B cell (primary cell): ENCODE results near the gene MSGN1. TPM values are rescaled to one million over a fixed set of nuclear protein-coding genes. Genes with fewer than 3 reads are reported as not detected.

ENCODE experiments used
- ATAC-seq: fragments of 200-7000 bp; cut with Tn5 transposase; one replicate; pipeline ENCODE4 v1.10.0; 2021; ENCODE audit warnings: low read depth, mild to moderate bottlenecking, moderate number of reproducible peaks, moderate library complexity
- CTCF ChIA-PET: fragments of 350-600 bp; sonication (Branson Sonifier 250); formaldehyde crosslinking; loops from one replicate; lab custom pipeline; 2021; ENCODE audit warnings: antibody characterized with exemption, inconsistent platforms; lab: Charles Lee
- POLR2A ChIA-PET: fragments of 350-600 bp; sonication (Branson Sonifier 250); formaldehyde crosslinking; loops from one replicate; lab custom pipeline; 2021; ENCODE audit warnings: antibody characterized with exemption; lab: Charles Lee
- DNase-seq: peaks from one replicate; pipeline ENCODE4 v3.0.0; 2013
- H2AFZ ChIP-seq: 2 replicates; pipeline ENCODE4 v1.6.1; 2012; ENCODE audit warnings: mild to moderate bottlenecking, low read depth, low read length; ENCODE audit not compliant: insufficient read depth, poor library complexity, severe bottlenecking
- H3K27ac ChIP-seq, 2 donors: 1 replicate in 1 of 2; 2 replicates in 1 of 2; pipeline ENCODE4 v1.5.1; 2012 to 2013; ENCODE audit warnings: low read length in 2 of 2, mild to moderate bottlenecking in 2 of 2, moderate library complexity in 1 of 2
- H3K27me3 ChIP-seq, 4 experiments: fragments of 200-600 bp in 1 of 4; sonication (generic) in 1 of 4; replicated peaks in 1 of 4; 1 replicate in 2 of 4; 2 replicates in 2 of 4; pipeline versions ENCODE4 v1.6.1 to v1.7.0; 2013 to 2016; ENCODE audit warnings: low read length in 3 of 4, mild to moderate bottlenecking in 2 of 4, mixed read lengths in 1 of 4, moderate library complexity in 1 of 4; ENCODE audit not compliant: insufficient read depth in 4 of 4, control insufficient read depth in 3 of 4; ENCODE audit errors: control extremely low read depth in 1 of 4
- H3K36me3 ChIP-seq, 2 experiments: replicated peaks in 1 of 2; 1 replicate in 1 of 2; 2 replicates in 1 of 2; pipeline versions ENCODE4 v1.6.1 to v1.7.1; 2013; ENCODE audit warnings: low read length in 1 of 2; ENCODE audit not compliant: insufficient read depth in 2 of 2, control insufficient read depth in 1 of 2; ENCODE audit errors: control extremely low read depth in 1 of 2, extremely low read depth in 1 of 2
- H3K4me1 ChIP-seq, 2 donors: fragments of 200-600 bp in 1 of 2; sonication (generic) in 1 of 2; 1 replicate in 1 of 2; 2 replicates in 1 of 2; pipeline versions ENCODE4 v1.5.1 to v1.6.1; 2013 to 2017; ENCODE audit warnings: low read length in 2 of 2; ENCODE audit not compliant: control insufficient read depth in 2 of 2, insufficient read depth in 2 of 2
- H3K4me2 ChIP-seq: replicated peaks from 2 replicates; pipeline ENCODE3; 2012; ENCODE audit warnings: mild to moderate bottlenecking, low read depth, low read length; ENCODE audit not compliant: poor library complexity, severe bottlenecking
- H3K4me3 ChIP-seq, 5 experiments: fragments of 200-600 bp in 1 of 5; sonication (generic) in 1 of 5; 1 replicate in 3 of 5; 2 replicates in 2 of 5; pipeline versions ENCODE4 v1.5.1 to v1.7.0; 2011 to 2016; ENCODE audit warnings: low read length in 4 of 5, mild to moderate bottlenecking in 4 of 5, low read depth in 2 of 5, control low read depth in 1 of 5, moderate library complexity in 1 of 5; ENCODE audit not compliant: insufficient read depth in 1 of 5; ENCODE audit errors: control extremely low read depth in 1 of 5, extremely low read depth in 1 of 5
- H3K79me2 ChIP-seq: fragments of 200-600 bp; sonication (generic); one replicate; pipeline ENCODE4 v1.6.0; 2016; ENCODE audit warnings: low read length; ENCODE audit not compliant: control insufficient read depth, insufficient read depth
- H3K9ac ChIP-seq: fragments of 200-600 bp; sonication (generic); 2 replicates; pipeline ENCODE4 v1.6.1; 2017; ENCODE audit warnings: mild to moderate bottlenecking, low read length, moderate library complexity
- H3K9me3 ChIP-seq, 3 donors: one replicate each; pipeline versions ENCODE4 v1.6.1 to v1.7.1; 2013; ENCODE audit warnings: low read length in 2 of 3; ENCODE audit not compliant: control insufficient read depth in 2 of 3, insufficient read depth in 1 of 3; ENCODE audit errors: control extremely low read depth in 1 of 3
- H4K20me1 ChIP-seq: 2 replicates; pipeline ENCODE4 v1.6.0; 2012; ENCODE audit warnings: mild to moderate bottlenecking, low read length; ENCODE audit not compliant: insufficient read depth, control insufficient read depth, poor library complexity, severe bottlenecking
- H3K27ac Mint-ChIP-seq: one replicate; pipeline ENCODE4 v1.8.0; 2021; ENCODE audit warnings: mixed read lengths
- H3K27me3 Mint-ChIP-seq: one replicate; pipeline ENCODE4 v1.8.0; 2021; ENCODE audit warnings: mixed read lengths
- H3K4me1 Mint-ChIP-seq: one replicate; pipeline ENCODE4 v1.8.0; 2021; ENCODE audit warnings: mixed read lengths
- H3K4me3 Mint-ChIP-seq: one replicate; pipeline ENCODE4 v1.8.0; 2021; ENCODE audit warnings: mixed read lengths
- H3K9me3 Mint-ChIP-seq: one replicate; pipeline ENCODE4 v1.8.0; 2022; ENCODE audit warnings: mixed read lengths; ENCODE audit not compliant: insufficient read depth
- EZH2 ChIP-seq: IDR thresholded peaks from 2 replicates; pipeline ENCODE4 v1.6.1; 2012; ENCODE audit warnings: borderline replicate concordance, low read depth, mild to moderate bottlenecking, moderate library complexity, low read length; ENCODE audit not compliant: insufficient read depth, poor library complexity, severe bottlenecking
- WGBS: methylation state at CpG from one replicate; pipeline ENCODE4 v1.1.5; 2013; ENCODE audit warnings: missing lambda C conversion rate; ENCODE audit not compliant: insufficient coverage; 5-methylcytosine and 5-hydroxymethylcytosine counted together
- intact Hi-C: fragments of 100-400 bp; cut with micrococcal nuclease; formaldehyde crosslinking; loops from one replicate; pipeline ENCODE4 v1.10.0; 2022
- polyA plus RNA-seq: library from polyadenylated mRNA; depleted of rRNA; stranded (reverse); fragments of >200 nt; gene quantifications from 2 replicates; pipeline ENCODE4 v1.2.3, GENCODE V29; 2012
- total RNA-seq, 2 donors: library from RNA; stranded (reverse); fragments of 120-200 nt in 1 of 2; gene quantifications; 1 replicate in 1 of 2; 2 replicates in 1 of 2; pipeline versions ENCODE4 v1.2.3 to v1.2.4, GENCODE V29; 2013 to 2022
- TF ChIP-seq, protein P1 (sequence below): fragments of 200-600 bp; IDR thresholded peaks from one replicate; pipeline ENCODE4 v1.8.0; 2022; ENCODE audit warnings: antibody characterized with exemption, mild to moderate bottlenecking

MSGN1 gene
- total and polyA plus RNA-seq, 2 donors (not counting 1 experiment from before 2014, with no cell fraction given), result not detected

DNA sequence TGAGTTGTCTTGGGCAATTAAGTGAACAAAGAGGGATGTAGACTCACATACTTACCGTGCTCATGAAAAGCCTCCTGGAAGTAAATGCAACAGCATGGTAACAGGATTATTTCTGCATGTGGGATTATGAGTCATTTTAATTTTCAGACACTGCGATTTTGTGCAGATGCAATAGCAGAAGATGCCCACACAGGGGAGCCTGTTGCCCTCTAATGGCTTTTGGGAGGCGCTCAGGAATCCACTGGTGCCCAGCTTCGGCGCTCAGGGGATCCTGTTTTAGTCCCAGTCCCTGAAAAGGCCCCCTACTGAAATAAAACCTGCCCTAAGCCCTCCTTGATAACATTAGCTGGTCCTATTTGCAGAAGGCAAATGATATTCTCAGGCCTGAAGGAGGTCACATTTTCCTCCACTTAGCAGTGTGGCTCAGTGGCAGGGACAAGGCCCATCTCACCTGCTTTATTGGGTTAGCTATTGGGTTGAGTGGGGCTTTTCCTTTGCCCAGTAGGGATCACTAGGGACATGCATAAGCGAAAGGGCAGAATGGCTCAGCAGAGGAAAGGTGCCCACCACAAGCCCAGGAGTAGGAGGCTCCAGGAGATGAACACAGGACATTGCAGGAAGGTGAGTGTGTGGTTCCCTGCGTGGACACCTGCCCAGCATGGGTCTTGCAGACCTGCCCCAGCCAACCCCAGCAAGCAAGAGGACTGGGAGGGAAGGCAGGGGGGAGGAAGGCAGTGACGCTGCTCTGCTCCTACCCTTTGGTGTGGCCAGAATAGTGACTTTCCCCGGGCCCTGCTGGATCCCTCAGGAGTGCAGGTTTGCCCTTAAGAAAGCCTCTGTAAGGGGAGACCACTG, 35.7 kb downstream of the MSGN1 start:
- no peaks in the 10 kb centered on the region for H3K36me3 ChIP-seq
- no peak overlapping the region for H3K27ac ChIP-seq
- Mint-ChIP-seq H3K4me1 (peaks cover 5% of the 10 kb centered on the region), H3K27me3 (peaks cover 3% of the 10 kb centered on the region), H3K27ac (no peak overlapping the region), H3K4me3 (no peak overlapping the region), H3K9me3 (no peaks in the 10 kb centered on the region)
- ChIA-PET POLR2A (no interaction called here), CTCF (interaction anchor here (0.7 to 3.4 kb wide), 14 partner anchors 9 to 527 kb away, joined by 3 to 21 read pairs (median 4); no protein-coding TSS in a partner anchor)
- intact Hi-C loops, result loop anchor here (1.0 kb wide), 1 partner anchor 326 kb away; no protein-coding TSS in a partner anchor
- no peak for TF ChIP-seq EZH2
- TF ChIP-seq, protein P1, sequence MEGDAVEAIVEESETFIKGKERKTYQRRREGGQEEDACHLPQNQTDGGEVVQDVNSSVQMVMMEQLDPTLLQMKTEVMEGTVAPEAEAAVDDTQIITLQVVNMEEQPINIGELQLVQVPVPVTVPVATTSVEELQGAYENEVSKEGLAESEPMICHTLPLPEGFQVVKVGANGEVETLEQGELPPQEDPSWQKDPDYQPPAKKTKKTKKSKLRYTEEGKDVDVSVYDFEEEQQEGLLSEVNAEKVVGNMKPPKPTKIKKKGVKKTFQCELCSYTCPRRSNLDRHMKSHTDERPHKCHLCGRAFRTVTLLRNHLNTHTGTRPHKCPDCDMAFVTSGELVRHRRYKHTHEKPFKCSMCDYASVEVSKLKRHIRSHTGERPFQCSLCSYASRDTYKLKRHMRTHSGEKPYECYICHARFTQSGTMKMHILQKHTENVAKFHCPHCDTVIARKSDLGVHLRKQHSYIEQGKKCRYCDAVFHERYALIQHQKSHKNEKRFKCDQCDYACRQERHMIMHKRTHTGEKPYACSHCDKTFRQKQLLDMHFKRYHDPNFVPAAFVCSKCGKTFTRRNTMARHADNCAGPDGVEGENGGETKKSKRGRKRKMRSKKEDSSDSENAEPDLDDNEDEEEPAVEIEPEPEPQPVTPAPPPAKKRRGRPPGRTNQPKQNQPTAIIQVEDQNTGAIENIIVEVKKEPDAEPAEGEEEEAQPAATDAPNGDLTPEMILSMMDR, result peak; percentile 81
- H3K4me3 ChIP-seq, result no peak overlapping the region
- DNase-seq (peak; percentile 51), ATAC-seq (peak; percentile 69)
- H3K79me2 ChIP-seq, result no peaks in the 10 kb centered on the region
- peak overlapping the region; percentile 38 for H2AFZ ChIP-seq
- H3K4me1 ChIP-seq, result peaks cover 0 to 5% of the 10 kb centered on the region in 2 donors
- H4K20me1 ChIP-seq, result no peaks in the 10 kb centered on the region
- H3K27me3 ChIP-seq, result peaks cover 0 to under 1% (median 0%) of the 10 kb centered on the region in 4 experiments
- no peaks in the 10 kb centered on the region for H3K9me3 ChIP-seq
- 68% methylated on average over 6 of the region's 9 CpGs for WGBS
- no peak overlapping the region for H3K9ac ChIP-seq
- no peak overlapping the region for H3K4me2 ChIP-seq

DNA sequence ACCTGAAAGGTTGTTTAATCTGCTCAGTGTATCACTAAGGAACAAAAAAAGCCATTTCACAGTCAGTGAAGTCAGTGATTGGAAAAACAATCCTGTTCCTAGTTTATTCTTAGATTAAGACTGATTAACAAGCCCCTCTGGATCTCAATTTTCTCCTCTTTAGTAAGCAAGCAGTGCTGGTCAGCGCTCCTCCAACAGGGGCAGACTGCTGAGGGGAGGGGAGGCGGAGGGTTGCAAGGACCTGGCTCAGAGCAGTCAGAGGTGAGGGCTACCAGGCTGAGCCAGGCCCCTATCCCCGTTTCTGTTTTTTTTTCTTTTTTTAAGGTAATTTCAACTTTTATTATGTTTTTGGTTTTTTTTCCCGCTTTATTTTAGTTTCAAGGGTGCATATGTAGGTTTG, 37.5 kb downstream of the MSGN1 start:
- no peaks in the 10 kb centered on the region for H3K9me3 Mint-ChIP-seq
- no peak for ATAC-seq
- TF ChIP-seq, protein P1, result no peak
- no peak for TF ChIP-seq EZH2
- H3K4me1 ChIP-seq, result peaks cover 0 to 5% of the 10 kb centered on the region in 2 donors
- H3K4me1 Mint-ChIP-seq, result peaks cover 5% of the 10 kb centered on the region
- CTCF ChIA-PET, result no interaction called here
- DNase-seq, result no peak
- H3K79me2 ChIP-seq, result no peaks in the 10 kb centered on the region
- H4K20me1 ChIP-seq, result no peaks in the 10 kb centered on the region
- H3K27ac Mint-ChIP-seq, result no peak overlapping the region
- H3K27me3 ChIP-seq, result peaks cover 0 to 11% (median 0%) of the 10 kb centered on the region in 4 experiments
- peaks cover 14% of the 10 kb centered on the region for H3K27me3 Mint-ChIP-seq
- POLR2A ChIA-PET, result no interaction called here
- H3K4me3 ChIP-seq, result no peak overlapping the region
- no peak overlapping the region for H2AFZ ChIP-seq
- no peak overlapping the region for H3K4me2 ChIP-seq
- H3K27ac ChIP-seq, result no peak overlapping the region
- no peaks in the 10 kb centered on the region for H3K9me3 ChIP-seq
- H3K9ac ChIP-seq, result no peak overlapping the region
- WGBS, result no CpG with 5 or more reads among the region's 4 CpGs
- no peaks in the 10 kb centered on the region for H3K36me3 ChIP-seq
- no peak overlapping the region for H3K4me3 Mint-ChIP-seq
- intact Hi-C loops, result no loop called here
